ENCODE results near the gene ANKRD2.
"Not testable (repeated sequence)": the region's sequence is repeated elsewhere in the genome, so short reads cannot be mapped to it uniquely, and the experiment has no call there.

The ANKRD2 gene

GRCh38 chr10:97547271-97547600 lies 25.3 kb upstream of the ANKRD2 start:
- no peak for DNase-seq (ENCODE audit: low read depth)

- DNase-seq (ENCODE audit: low read depth) = no peak
These were observed 24.6 kb upstream of the ANKRD2 start for GRCh38 chr10:97547962-97548361.

- DNase-seq (ENCODE audit: low read depth) = no peak
These were observed 23.6 kb upstream of the ANKRD2 start for GRCh38 chr10:97548828-97549455.

DNA sequence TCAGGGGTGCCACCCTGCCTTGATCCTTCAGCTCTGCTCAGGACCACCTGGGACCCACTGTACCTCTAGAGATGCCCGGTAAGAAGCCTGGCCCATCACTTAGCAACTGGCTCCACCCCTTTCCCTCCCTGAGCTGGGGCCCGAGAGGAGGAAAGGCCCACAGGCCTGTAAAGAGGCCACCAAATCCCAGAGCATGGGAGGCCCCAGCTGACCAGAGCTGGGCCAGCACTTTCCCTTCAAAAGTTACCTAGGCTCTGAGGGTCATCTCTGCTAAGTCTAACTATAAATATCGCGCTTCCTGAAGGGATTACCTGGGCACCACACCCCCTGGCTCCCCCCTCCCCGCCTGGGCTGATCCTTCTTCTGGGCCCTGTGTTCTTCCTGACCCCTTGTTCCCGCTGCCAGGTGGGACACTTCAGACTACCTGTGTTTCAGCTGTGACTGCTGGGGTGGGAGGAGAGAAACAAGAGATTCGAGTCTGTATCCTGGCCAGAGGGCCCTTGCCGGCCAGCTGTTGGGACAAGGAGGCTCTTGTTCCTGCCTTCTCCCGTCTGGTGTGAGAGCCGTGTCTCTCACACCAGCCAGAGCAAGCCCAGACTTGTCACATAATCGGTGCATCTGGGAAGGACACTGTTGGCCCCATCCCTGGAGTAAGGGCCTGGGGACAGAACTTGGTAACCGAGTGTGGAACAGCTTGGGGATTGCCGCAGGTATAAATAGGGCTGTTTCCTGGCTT lies 22.8 kb upstream of the ANKRD2 start:
- DNase-seq (ENCODE audit: low read depth) = no peak

DNA sequence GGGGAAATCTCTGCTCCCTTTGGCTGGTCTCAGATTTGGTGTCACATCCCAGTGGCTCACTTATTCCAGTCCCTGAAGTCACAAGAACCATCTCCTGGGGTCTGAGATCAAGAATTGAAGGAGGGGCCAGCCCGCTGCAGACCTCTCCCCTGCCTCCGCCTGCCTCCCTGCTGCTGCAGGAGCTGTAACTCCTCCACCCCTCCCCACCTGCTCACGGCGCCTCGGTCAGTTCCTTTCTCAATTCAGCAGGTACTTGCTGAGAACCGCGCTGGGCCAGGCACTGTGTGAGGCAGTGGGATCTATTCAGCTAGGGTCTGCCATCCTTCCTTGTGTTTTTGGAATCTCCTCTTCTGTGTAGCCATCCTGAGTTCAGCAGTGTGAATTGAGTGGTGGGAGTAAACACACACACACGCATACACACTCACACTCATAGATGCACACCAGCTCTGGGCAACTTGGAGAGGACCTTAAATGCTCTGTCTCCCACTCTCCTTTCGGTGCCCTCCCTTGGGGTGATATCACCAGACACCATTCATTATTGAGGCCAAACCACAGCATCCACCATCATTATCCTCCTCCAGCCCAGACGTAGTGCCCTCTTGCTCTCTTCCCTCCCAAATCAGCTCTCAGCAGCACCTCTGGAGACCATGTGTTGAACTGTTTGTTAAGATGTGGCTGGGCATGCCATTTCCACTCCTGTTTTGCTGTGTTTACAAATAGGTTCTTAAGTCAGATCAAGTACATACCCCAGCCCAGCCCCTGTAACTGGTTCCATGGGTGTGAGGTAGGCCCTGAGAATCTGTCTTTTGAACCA lies 22.0 kb upstream of the ANKRD2 start:
- no peak for DNase-seq (ENCODE audit: low read depth)

DNA sequence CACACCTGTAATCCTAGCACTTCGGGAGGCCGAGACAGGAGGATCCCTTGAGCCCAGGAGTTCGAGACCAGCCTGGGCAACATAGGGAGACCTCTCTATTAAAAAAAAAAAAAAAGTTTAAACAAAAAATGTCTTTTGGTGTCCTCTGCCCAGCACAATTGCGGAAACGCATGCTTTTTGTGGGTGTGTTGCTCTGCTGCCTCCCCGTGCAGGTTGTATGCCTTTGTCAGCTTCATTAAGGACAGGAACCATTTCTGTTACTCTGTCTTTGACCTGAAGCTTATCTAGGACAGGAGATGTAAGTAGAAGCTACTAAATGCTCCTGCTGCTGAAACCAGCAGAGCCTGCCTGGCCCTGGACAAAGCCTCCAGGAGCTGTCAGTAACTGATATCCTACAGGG lies 21.3 kb upstream of the ANKRD2 start:
- DNase-seq (ENCODE audit: low read depth) = no peak

DNA sequence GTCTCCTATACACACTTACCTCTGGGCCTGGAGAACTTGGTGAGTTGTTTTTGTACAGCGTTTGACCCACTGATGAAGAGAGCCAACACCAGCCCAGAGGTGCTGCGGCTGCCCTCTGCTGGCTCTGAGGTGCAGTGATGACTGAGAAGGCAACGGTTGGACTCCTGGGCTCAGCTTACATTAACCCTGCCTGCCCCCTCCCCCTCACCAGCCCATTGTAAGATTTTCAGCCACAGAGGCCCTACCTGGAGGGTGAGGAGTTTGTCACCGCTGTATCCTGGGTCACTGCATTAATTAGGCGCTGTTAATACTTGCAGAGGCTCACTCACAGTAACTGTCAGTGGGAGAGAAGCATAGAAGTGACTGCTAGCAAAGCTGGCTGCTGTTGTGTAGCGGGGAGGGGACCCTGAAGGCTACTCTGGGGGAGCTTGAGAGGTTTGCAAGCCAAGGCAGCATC lies 19.0 kb upstream of the ANKRD2 start:
- DNase-seq (ENCODE audit: low read depth) = peak; percentile 44

- not testable (repeated sequence) for DNase-seq (ENCODE audit: low read depth)
These were observed 18.2 kb upstream of the ANKRD2 start for GRCh38 chr10:97554336-97554735.

GRCh38 chr10:97555541-97555940 lies 17.0 kb upstream of the ANKRD2 start:
- DNase-seq (ENCODE audit: low read depth) = not testable (repeated sequence)

- DNase-seq (ENCODE audit: low read depth) = not testable (repeated sequence)
These were observed 11.7 kb upstream of the ANKRD2 start for GRCh38 chr10:97560731-97561381.

DNA sequence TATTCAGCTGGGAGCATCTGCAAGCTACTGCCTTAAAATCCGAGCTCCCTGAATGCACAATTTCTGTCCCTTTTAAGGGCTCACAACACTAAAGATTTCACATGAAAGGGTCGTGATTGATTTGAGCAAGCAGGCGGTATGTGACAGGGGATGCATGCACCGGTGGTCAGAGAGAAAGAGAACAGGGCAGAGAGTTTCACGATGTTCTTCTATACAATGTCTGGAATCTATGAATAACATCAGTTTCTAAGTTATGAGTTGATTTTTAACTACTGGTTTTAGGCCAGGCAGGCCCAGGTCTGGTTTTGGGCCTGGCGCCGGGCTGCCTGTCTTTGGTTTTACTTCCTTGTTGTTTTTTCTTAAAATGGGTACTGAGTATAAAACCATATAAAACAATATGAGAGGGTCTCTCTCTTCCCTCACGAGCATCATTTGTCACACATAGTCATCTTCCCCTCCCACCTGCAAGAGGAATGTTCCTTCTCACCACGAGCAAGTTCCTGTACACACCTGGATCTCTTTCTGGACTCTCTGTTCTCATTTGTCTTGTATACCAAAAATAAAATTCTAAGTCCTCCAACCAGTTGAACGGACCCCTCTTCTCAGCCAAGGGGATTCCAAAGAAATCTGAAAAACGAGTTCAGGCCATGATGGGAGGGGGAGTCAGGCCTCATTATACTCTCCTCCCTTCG lies 11.0 kb upstream of the ANKRD2 start:
- DNase-seq (ENCODE audit: low read depth) = not testable (repeated sequence)

DNA sequence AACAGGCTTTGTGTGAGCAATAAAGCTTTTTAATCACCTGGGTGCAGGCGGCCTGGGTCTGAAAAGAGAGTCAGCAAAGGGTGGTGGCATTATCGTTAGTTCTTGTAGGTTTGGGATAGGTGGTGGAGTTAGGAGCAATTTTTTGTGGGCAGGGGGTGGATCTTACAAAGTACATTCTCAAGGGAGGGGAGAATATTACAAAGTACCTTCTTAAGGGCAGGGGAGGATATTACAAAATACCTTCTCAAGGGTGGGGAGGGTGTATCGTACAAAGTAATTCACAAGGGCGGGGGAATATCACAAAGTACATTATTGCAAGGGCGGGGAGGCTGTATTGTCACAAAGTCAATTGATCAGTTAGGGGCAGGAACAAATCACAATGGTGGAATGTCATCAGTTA lies 10.2 kb upstream of the ANKRD2 start:
- DNase-seq (ENCODE audit: low read depth) = not testable (repeated sequence)

GRCh38 chr10:97563337-97563736 lies 9.2 kb upstream of the ANKRD2 start:
- no peak for DNase-seq (ENCODE audit: low read depth)

- DNase-seq (ENCODE audit: low read depth) = no peak
These were observed 7.8 kb upstream of the ANKRD2 start for GRCh38 chr10:97564776-97565175.

DNA sequence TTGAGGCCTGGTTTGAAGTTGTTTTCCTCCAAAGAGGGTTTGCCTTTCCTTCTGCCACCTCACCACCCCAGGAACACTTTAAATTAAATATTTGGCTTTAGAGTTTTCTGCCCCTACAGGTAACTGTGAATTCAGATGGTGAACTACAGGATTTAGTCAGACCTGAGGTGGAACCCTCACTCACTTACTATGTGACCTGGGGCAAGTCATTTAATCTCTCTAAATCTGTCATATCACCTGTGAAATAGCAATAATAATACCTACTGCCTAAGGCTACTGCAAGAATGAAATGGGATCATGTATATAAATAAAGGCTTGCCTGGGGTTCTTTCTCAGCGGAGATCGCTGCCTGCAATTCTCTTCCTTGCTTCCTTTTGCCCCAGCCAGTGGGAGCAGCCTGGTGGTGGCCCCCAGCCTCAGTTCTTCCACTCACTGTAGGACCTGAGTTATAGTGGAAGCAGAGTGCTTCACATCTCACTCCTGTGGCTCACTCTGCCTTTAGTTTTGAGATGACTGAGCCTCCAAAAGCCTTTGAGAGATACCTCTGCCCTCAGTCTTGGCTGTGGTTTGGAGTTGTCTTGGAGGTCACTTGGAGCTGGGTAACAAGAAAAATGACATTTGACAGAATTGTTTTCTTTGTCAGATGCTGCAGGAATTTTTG lies 6.1 kb upstream of the ANKRD2 start:
- DNase-seq (ENCODE audit: low read depth) = no peak

GRCh38 chr10:97567891-97568290 lies 4.7 kb upstream of the ANKRD2 start:
- no peak for DNase-seq (ENCODE audit: low read depth)

DNA sequence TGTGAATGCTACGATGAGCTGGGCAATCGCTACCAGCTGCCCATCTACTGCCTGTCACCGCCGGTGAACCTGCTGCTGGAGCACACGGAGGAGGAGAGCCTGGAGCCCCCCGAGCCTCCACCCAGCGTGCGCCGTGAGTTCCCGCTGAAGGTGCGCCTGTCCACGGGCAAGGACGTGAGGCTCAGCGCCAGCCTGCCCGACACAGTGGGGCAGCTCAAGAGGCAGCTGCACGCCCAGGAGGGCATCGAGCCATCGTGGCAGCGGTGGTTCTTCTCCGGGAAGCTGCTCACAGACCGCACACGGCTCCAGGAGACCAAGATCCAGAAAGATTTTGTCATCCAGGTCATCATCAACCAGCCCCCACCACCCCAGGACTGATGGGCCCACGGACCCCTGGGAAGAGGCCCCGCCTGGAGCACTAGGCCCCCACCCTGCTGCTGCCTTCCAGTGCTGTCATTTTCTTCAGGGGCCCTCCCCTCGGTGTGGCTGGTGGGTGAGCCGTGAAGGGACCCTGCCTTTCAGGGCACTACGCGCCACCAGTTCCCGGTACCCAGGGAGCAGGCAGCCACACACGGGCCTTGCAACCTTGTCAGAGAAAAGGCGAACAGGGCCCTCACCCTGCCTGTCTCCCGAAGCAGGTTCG lies 2.3 kb upstream of the ANKRD2 start:
- DNase-seq (ENCODE audit: low read depth) = no peak

DNA sequence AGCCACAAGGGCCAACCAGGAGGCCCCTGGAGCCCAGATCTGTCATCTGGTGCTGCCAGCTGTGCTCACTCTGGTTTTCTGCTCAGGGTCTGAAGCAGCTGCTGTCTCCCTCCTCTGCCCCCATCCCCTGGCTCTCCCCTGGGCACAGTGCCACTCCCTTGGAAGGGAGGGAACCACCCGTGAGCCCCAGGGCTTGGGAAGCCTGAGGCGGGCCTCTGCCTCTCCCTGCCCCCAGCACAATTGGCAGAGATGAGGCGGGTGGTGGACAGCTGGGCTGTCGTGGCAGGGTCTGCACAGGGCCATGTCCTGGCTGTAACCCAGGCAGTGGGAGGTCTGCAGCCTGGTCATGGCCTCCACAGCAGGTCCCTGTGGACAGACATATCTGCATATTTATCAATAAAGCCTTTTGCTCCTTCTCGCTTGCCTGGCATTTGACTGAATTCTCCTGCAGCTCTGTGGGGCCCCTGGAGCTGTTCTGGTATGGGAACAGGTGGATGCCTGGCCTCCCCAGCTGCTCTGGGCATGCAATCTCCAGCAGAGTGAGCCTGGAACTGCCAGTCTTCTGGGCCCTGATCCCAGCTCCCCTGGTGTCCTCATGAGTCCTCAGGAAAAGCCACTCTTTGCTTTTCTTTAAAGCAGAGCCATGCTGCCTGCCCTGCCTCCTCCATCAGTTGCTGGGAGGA lies 1.6 kb upstream of the ANKRD2 start:
- no peak for DNase-seq (ENCODE audit: low read depth)

DNA sequence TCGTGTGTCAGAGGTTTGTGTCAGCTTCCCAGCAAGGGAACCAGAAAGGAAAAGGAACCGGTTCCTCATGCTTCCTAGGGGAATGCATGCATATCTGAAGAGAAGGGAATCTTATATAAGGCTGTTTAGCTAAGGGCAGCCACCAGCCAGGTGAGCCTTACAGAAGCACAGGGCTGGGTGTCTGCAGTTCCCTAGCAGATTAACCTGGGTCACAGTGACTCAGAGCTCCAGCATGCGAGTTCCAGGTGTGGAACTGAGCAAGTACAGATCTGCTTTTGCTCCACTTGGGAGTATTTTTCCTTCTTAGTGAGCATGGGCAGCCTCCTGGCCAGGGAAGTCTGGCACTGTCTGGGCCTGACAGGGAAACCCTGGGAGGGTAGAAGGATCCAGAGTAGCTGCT lies 957 bp upstream of the ANKRD2 start:
- DNase-seq (ENCODE audit: low read depth) = no peak

GRCh38 chr10:97573021-97573420 lies 442 bp downstream of the ANKRD2 start:
- DNase-seq (ENCODE audit: low read depth) = no peak

Measured in stimulated activated CD4-positive, alpha-beta T cell treated with anti-CD3 and anti-CD28 coated beads, Interleukin-2, amount 100 ng/mL, for 4 hours (primary cell).